Muscle layer of duodenum (tissue), 2 donors: ENCODE measurements around the gene SF3B4.
"Not testable (repeated sequence)": the region's sequence is repeated elsewhere in the genome, so short reads cannot be mapped to it uniquely, and the experiment has no call there.

Experiments used
- H3K27ac ChIP-seq: one replicate; pipeline ENCODE4 v1.7.0; 2013; ENCODE audit warnings: mild to moderate bottlenecking, low read length
- H3K27me3 ChIP-seq: one replicate; pipeline ENCODE4 v1.7.0; 2013; ENCODE audit warnings: low read depth, mild to moderate bottlenecking, control low read depth, low read length
- H3K36me3 ChIP-seq, 2 donors: one replicate each; pipeline ENCODE4 v1.7.0; 2013; ENCODE audit warnings: low read length in 2 of 2, control low read depth in 1 of 2, mild to moderate bottlenecking in 1 of 2; ENCODE audit not compliant: insufficient read depth in 2 of 2, control insufficient read depth in 1 of 2
- H3K4me1 ChIP-seq, 2 donors: one replicate each; pipeline ENCODE4 v1.7.0; 2013; ENCODE audit warnings: low read length in 2 of 2, mild to moderate bottlenecking in 2 of 2, control low read depth in 1 of 2, moderate library complexity in 1 of 2; ENCODE audit not compliant: insufficient read depth in 2 of 2, control insufficient read depth in 1 of 2
- H3K4me3 ChIP-seq, 2 donors: one replicate each; pipeline ENCODE4 v1.7.0; 2013; ENCODE audit warnings: low read length in 2 of 2, low read depth in 1 of 2, mild to moderate bottlenecking in 1 of 2
- H3K9me3 ChIP-seq, 2 donors: one replicate each; pipeline ENCODE4 v1.7.0; 2013; ENCODE audit warnings: low read length in 2 of 2, control low read depth in 1 of 2, mild to moderate bottlenecking in 1 of 2; ENCODE audit not compliant: control insufficient read depth in 1 of 2
- donor health status: healthy.

The SF3B4 gene

GRCh38 chr1:149887196-149887455, 40.5 kb downstream of the SF3B4 start:
- Histone ChIP-seq H3K4me3 (peak overlapping the region; percentile 81 to 89), H3K27ac (peak overlapping the region; percentile 100), H3K4me1 (peaks cover 7 to 18% of the 10 kb centered on the region in 2 donors)
- H3K9me3 ChIP-seq, H3K36me3 ChIP-seq, H3K27me3 ChIP-seq: not testable (repeated sequence)

GRCh38 chr1:149886396-149887195, 41.0 kb downstream of the SF3B4 start:
- Histone ChIP-seq H3K36me3 (no peaks in the 10 kb centered on the region), H3K27me3 (no peaks in the 10 kb centered on the region), H3K4me1 (peaks cover 7 to 18% of the 10 kb centered on the region in 2 donors), H3K9me3 (no peaks in the 10 kb centered on the region), H3K27ac (peak overlapping the region; percentile 100), H3K4me3 (peak overlapping the region; percentile 81 to 89)

GRCh38 chr1:149886121-149886395, 41.5 kb downstream of the SF3B4 start:
- Histone ChIP-seq H3K27ac (peak overlapping the region; percentile 100), H3K4me3 (peak overlapping the region; percentile 81 to 89), H3K4me1 (peaks cover 7 to 18% of the 10 kb centered on the region in 2 donors)
- not testable (repeated sequence) for H3K27me3 ChIP-seq, H3K9me3 ChIP-seq, H3K36me3 ChIP-seq

GRCh38 chr1:149885339-149886120, 42.1 kb downstream of the SF3B4 start:
- Histone ChIP-seq H3K4me3 (peak overlapping the region; percentile 81 to 89), H3K27me3 (no peaks in the 10 kb centered on the region), H3K27ac (peak overlapping the region; percentile 100), H3K4me1 (peaks cover 7 to 18% of the 10 kb centered on the region in 2 donors), H3K36me3 (no peaks in the 10 kb centered on the region), H3K9me3 (no peaks in the 10 kb centered on the region)

GRCh38 chr1:149884433-149885338, 42.9 kb downstream of the SF3B4 start:
- H3K4me3 ChIP-seq = peak overlapping the region; percentile 81 to 89
- no peaks in the 10 kb centered on the region for H3K9me3 ChIP-seq
- H3K36me3 ChIP-seq = no peaks in the 10 kb centered on the region
- peak overlapping the region; percentile 100 for H3K27ac ChIP-seq
- H3K27me3 ChIP-seq = no peaks in the 10 kb centered on the region
- peaks cover 7 to 18% of the 10 kb centered on the region in 2 donors for H3K4me1 ChIP-seq

- H3K27ac ChIP-seq = no peak overlapping the region
- H3K27me3 ChIP-seq = no peaks in the 10 kb centered on the region
- H3K4me3 ChIP-seq = peak overlapping the region in 1 of 2 donors; percentile 81
- H3K4me1 ChIP-seq = peaks cover 7 to 18% of the 10 kb centered on the region in 2 donors
- H3K36me3 ChIP-seq = no peaks in the 10 kb centered on the region
- no peaks in the 10 kb centered on the region for H3K9me3 ChIP-seq
These were observed 43.9 kb downstream of the SF3B4 start for GRCh38 chr1:149883598-149884247.

- H3K4me1 ChIP-seq = peaks cover 7 to 18% of the 10 kb centered on the region in 2 donors
- H3K27me3 ChIP-seq = no peaks in the 10 kb centered on the region
- no peak overlapping the region for H3K4me3 ChIP-seq
- no peaks in the 10 kb centered on the region for H3K36me3 ChIP-seq
- no peak overlapping the region for H3K27ac ChIP-seq
- H3K9me3 ChIP-seq = no peaks in the 10 kb centered on the region
These were observed 45.7 kb downstream of the SF3B4 start for GRCh38 chr1:149881876-149882275.

GRCh38 chr1:149879556-149879955, 48.0 kb downstream of the SF3B4 start:
- Histone ChIP-seq H3K9me3 (no peaks in the 10 kb centered on the region), H3K27ac (no peak overlapping the region)

GRCh38 chr1:149877211-149877946, 50.2 kb downstream of the SF3B4 start:
- H3K27me3 ChIP-seq = no peaks in the 10 kb centered on the region
- no peaks in the 10 kb centered on the region for H3K4me1 ChIP-seq
- no peak overlapping the region for H3K4me3 ChIP-seq
- H3K9me3 ChIP-seq = no peaks in the 10 kb centered on the region
- H3K36me3 ChIP-seq = no peaks in the 10 kb centered on the region
- H3K27ac ChIP-seq = no peak overlapping the region

More at GRCh38 chr1:149879556-149879955, 48.0 kb downstream of the SF3B4 start:
- Histone ChIP-seq H3K4me1 (peaks cover 1 to 13% of the 10 kb centered on the region in 2 donors), H3K4me3 (no peak overlapping the region), H3K27me3 (no peaks in the 10 kb centered on the region), H3K36me3 (no peaks in the 10 kb centered on the region)
